Measurements from ENCODE around the gene SPRYD3. TPM values are rescaled to one million over a fixed set of nuclear protein-coding genes. Genes with fewer than 3 reads are reported as not detected.
A peak's percentile ranks its signal among the peaks of the same experiment; 100 is the strongest.

SPRYD3 gene
- total RNA-seq, 1 donor, result 26.8 TPM

- peaks cover 33% of the 10 kb centered on the region for H3K36me3 ChIP-seq (ENCODE audit: insufficient read depth, low read length)
- H2AFZ ChIP-seq (ENCODE audit: low read length), result no peak overlapping the region
- peaks cover 79% of the 10 kb centered on the region for H3K4me1 ChIP-seq (ENCODE audit: insufficient read depth, low read length)
- H3K9me3 ChIP-seq (ENCODE audit: low read depth, low read length), result no peaks in the 10 kb centered on the region
- peak overlapping the region; percentile 79 for H3K4me3 ChIP-seq (ENCODE audit: insufficient read depth, low read length)
- no peak for TF ChIP-seq CTCF (IDR thresholded peaks at IDR 0.05; ENCODE audit: extremely low read depth, low read depth, low read length)
- peak overlapping the region; percentile 73 for H3K4me2 ChIP-seq (ENCODE audit: insufficient read depth, low read length)
- peaks cover 31% of the 10 kb centered on the region for H3K79me2 ChIP-seq (ENCODE audit: insufficient read depth, low read length)
- peaks cover 3% of the 10 kb centered on the region for H4K20me1 ChIP-seq (ENCODE audit: insufficient read depth, low read length)
- no peak for DNase-seq (ENCODE audit: insufficient read length, low spot score, missing footprints)
- peak overlapping the region; percentile 30 for H3K27ac ChIP-seq (ENCODE audit: low read depth, low read length)
- H3K27me3 ChIP-seq (ENCODE audit: insufficient read depth, low read length), result no peaks in the 10 kb centered on the region
Observed at GRCh38 chr12:53051881-53052412, 27.2 kb downstream of the SPRYD3 start.

GRCh38 chr12:53051058-53051880, 27.9 kb downstream of the SPRYD3 start:
- Histone ChIP-seq H3K79me2 (ENCODE audit: insufficient read depth, low read length) (peaks cover 31% of the 10 kb centered on the region), H3K4me3 (ENCODE audit: insufficient read depth, low read length) (peak overlapping the region; percentile 79), H3K4me2 (ENCODE audit: insufficient read depth, low read length) (peak overlapping the region; percentile 73), H3K27ac (ENCODE audit: low read depth, low read length) (peak overlapping the region; percentile 30), H4K20me1 (ENCODE audit: insufficient read depth, low read length) (no peaks in the 10 kb centered on the region), H3K27me3 (ENCODE audit: insufficient read depth, low read length) (no peaks in the 10 kb centered on the region), H2AFZ (ENCODE audit: low read length) (no peak overlapping the region), H3K9me3 (ENCODE audit: low read depth, low read length) (no peaks in the 10 kb centered on the region), H3K4me1 (ENCODE audit: insufficient read depth, low read length) (peaks cover 74% of the 10 kb centered on the region), H3K36me3 (ENCODE audit: insufficient read depth, low read length) (peaks cover 27% of the 10 kb centered on the region)
- no peak for TF ChIP-seq CTCF (IDR thresholded peaks at IDR 0.05; ENCODE audit: extremely low read depth, low read depth, low read length)
- peak; percentile 95 for DNase-seq (ENCODE audit: insufficient read length, low spot score, missing footprints)

GRCh38 chr12:53050426-53051057, 28.6 kb downstream of the SPRYD3 start:
- Histone ChIP-seq H3K4me3 (ENCODE audit: insufficient read depth, low read length) (peak overlapping the region; percentile 79), H3K79me2 (ENCODE audit: insufficient read depth, low read length) (peaks cover 37% of the 10 kb centered on the region), H3K4me1 (ENCODE audit: insufficient read depth, low read length) (peaks cover 73% of the 10 kb centered on the region), H3K27me3 (ENCODE audit: insufficient read depth, low read length) (no peaks in the 10 kb centered on the region), H3K4me2 (ENCODE audit: insufficient read depth, low read length) (peak overlapping the region; percentile 73), H2AFZ (ENCODE audit: low read length) (no peak overlapping the region), H3K9me3 (ENCODE audit: low read depth, low read length) (no peaks in the 10 kb centered on the region), H3K36me3 (ENCODE audit: insufficient read depth, low read length) (peaks cover 21% of the 10 kb centered on the region), H3K27ac (ENCODE audit: low read depth, low read length) (peak overlapping the region; percentile 30), H4K20me1 (ENCODE audit: insufficient read depth, low read length) (no peaks in the 10 kb centered on the region)
- DNase-seq (ENCODE audit: insufficient read length, low spot score, missing footprints), result peak; percentile 73
- no peak for TF ChIP-seq CTCF (IDR thresholded peaks at IDR 0.05; ENCODE audit: extremely low read depth, low read depth, low read length)

Data from osteoblast (primary cell).